DMS79 (cell line): ENCODE measurements around the gene CGGBP1.

Source experiments
- DNase-seq: peaks from one replicate; lab custom pipeline; 2025; lab: John Stamatoyannopoulos, UW

CGGBP1 gene, protein sequence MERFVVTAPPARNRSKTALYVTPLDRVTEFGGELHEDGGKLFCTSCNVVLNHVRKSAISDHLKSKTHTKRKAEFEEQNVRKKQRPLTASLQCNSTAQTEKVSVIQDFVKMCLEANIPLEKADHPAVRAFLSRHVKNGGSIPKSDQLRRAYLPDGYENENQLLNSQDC

GRCh38 chr3:88058581-88059379 is at the start of gene CGGBP1, which contains the start of gene ZNF654:
TSS of gene CGGBP1 (minus strand) at chr3:88059005. CDS start at chr3:88055976, 3,029 bp downstream.
TSS of gene ZNF654 (plus strand) at chr3:88059255. CDS start at chr3:88059320, 65 bp downstream.
- DNase-seq = peak; percentile 81

GRCh38 chr3:88105325-88105724 is 46.5 kb upstream of the CGGBP1 start:
- no peak for DNase-seq

- no peak for DNase-seq
Measured at GRCh38 chr3:88101142-88101541, 42.3 kb upstream of the CGGBP1 start.

- no peak for DNase-seq
Measured at GRCh38 chr3:88093266-88093665, 34.5 kb upstream of the CGGBP1 start.

DNA sequence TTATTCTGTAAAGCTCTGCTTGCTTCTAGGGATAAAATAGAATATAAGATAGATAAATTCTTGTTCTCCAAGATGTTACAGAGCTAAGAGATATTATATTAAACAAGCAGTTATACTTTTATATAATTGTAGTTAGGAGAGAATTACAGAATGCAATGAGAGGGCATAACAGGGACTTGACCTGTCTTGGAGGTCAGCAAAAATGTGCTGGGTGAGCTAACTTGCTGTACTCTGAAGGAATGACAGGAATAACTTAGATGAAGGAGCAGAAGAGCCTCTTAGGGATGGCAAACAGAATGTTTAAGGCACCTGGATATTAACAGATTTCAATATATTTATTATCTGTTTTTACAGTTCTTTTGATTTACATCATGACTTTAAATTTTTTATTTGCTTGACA is 33.5 kb upstream of the CGGBP1 start:
- no peak for DNase-seq

- DNase-seq = no peak
Measured at GRCh38 chr3:88090681-88091080, 31.9 kb upstream of the CGGBP1 start.

GRCh38 chr3:88084097-88084501 is 25.3 kb upstream of the CGGBP1 start:
- no peak for DNase-seq

DNA sequence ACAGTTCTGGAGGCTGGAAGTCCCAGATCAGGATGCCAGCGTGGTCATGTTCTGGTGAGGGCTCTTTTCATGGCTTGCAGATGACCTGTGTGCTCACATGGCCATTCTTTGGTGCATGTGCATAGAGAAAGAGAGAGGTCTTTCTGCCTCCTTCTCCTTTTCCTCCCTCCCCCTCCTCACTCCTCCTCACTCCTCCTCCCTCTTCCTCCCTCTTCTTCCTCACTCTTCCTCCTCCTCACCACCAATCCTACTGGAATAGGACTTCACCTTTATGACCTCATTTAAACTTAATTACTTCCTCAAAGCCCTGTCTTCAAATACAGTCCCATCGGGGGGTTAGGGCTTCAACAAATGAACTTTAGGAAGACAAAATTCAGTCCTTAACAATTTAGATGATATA is 24.0 kb upstream of the CGGBP1 start:
- DNase-seq = no peak

GRCh38 chr3:88078932-88079331 is 20.1 kb upstream of the CGGBP1 start:
- no peak for DNase-seq

DNA sequence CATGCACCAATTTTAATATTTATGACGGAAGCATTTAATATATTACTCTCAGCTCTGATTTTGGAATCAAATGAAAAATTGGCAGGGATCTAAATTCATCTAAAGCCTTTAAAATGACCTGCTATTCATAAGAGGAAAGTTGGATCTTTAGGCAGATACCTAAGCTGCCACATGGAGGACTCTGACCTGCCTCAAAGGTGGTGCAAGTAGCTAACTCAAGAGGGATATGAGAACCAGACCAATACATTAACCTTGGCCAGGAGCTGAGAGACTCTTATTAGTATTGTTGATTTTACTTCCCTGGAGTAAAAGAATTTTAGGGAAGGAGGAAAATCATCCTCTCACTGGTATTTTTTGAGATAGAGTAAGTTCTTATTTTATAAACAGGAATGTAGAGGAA is 17.9 kb upstream of the CGGBP1 start:
- DNase-seq = no peak

DNA sequence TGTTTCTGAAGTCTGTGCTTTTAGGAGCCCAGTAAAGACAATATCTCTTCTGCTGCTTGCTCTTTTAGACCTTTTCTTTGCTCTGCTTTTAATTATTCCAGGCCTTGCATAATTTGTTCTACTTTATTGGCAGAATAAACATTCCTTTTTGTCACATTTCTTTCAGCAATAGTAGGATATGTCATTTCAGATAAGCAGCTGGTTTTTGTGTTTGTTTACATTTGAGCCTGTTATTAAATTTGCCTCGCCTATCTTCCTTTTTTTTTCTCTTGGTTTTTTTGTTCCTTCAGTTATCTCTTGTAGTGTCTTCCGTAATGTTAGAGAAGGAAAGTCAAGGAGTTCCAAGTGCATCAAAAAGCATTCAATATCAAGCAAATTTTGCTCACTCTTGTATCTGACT is 16.7 kb upstream of the CGGBP1 start:
- DNase-seq = no peak

DNA sequence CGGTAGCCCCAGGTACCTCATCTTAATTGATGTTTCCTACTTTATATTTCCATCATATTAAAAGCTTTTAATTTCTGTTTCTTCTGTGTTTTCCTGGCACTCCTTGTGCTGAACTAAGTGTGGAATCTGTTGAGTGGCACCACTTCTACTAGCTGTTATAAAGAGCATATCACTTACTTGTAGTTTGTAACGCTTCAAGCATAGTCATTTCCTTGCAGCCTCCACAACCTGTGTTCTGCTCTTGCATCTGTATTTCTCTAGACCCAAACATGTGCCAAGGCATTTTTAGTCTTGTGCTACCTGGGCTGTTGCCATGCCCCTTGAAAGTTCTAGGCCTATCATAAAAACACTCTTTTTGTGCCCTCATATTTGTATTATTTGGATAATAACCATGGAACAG is 16.3 kb upstream of the CGGBP1 start:
- DNase-seq = no peak

DNA sequence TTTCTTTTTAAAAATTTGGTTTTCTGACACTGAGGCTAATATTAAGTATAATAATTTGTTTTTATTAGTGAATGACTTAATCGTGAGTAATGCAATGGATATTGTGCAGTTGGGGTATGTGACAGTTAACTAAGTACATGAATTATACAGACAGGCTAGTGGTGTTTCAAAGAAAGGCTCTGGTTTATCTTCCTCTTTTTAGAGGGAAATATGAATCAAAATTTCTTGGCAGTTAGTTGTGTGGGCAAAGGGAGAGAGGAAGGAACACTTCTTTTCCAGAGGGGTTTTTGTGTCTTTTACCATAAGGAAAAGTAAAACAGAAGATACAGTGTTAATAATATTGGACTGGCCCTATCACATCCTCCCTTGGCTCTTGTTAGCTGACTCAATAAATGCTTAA is 2.9 kb upstream of the CGGBP1 start:
- DNase-seq = no peak

GRCh38 chr3:88059380-88060170 is 770 bp upstream of the CGGBP1 start:
- DNase-seq = no peak

DNA sequence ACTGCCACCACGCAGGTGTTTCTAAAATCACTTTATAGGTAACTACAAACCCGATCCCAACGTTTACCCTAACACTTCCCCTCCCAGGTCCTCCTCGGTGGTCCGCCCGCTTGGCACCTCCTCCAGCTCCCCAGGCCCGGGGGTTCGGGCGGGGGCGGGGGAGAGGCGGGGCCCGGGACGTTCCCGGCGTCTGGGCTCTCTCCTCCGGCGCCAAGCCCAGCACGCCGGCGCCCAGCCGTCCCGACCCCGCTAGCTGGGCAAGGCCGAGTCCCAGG is 562 bp downstream of the CGGBP1 start:
- DNase-seq = no peak

DNA sequence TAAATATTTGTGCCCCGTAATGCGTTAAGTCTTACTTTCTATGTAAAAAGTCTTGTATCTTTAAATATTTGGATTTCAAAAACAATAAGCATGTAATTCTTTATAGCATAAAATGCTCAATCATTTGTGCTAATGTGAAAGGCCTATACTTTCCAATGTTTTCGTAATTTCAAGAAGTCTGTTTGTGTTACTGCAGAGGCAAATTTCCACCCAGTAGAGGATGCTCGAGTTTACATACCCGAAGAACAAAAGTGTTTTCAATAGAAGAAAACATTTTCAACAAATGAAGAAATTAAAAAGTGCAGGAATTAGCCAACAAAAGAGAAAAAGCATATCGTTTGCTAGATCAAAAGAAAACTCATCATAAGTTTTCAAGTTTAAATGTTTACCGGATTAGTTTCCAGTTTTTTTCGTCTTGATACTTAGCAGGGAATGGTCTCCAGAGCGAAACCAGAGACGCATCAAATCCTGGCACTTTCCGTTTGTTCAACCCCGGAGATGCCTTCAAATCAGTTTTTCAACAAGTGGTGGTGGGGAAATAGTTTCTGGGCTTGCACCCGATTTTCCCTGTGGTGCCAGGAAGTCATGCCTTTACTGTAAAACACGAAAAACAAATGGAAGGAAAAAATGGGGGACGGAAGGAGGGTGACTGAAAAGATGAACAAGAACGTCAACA is 1.0 kb downstream of the CGGBP1 start:
- DNase-seq = no peak

- DNase-seq = no peak
Measured at GRCh38 chr3:88046766-88047165, 12.0 kb downstream of the CGGBP1 start.

DNA sequence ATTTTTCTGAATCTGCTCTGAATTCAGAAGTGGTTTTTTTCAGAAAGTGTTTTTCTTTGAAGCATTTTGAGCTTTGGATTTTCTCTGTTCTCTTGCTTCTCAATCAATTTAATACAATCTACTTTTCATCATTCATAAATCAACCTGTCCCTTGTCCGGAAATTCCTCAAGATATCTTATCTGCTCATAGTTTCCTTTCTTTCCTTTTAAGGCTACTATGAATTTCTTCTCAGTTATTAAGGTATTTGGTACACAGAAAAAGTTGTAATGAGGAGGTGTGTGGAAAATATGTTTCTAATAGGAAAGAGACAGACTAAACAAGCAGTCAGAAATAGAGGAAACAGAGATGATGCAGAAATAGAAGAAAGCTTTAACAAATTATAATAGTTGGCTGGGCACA is 14.4 kb downstream of the CGGBP1 start:
- DNase-seq = no peak

DNA sequence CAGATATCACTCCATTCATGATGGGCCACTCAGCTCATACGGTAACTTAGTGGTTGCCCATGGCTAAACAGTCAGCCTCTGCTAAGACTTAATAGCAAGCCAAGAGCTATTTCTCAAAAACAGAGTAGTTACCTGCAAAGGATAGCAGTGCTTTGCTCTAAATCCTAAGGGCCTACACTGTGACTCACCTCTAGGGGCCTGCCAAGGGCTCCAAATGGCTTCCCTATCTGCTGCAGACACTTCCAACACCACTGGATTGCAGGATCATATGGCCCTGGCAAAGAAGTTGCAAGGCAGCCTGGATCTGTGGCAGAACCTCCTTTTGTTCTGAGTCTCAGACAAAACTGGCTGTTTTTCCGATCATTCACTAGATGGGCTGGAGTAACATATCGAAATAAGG is 17.8 kb downstream of the CGGBP1 start:
- no peak for DNase-seq

DNA sequence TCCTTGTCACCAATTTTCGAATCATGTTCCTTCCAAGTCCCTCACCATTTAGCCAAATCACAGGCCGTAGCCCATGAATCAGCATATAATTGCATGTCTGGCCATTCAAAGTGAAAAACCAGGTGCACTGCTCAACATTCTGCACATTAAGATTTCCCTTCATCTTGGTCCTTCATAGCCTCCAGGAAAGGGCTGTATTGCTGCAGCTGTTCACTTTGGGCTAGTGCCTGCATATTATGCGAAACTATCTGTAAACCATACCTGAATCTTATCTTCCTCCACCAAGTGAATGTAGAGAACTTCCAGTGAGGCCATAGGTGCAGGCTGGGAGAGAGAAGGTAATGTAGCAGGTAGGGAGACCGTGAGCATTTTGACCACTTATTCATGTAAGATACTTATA is 18.3 kb downstream of the CGGBP1 start:
- no peak for DNase-seq

DNA sequence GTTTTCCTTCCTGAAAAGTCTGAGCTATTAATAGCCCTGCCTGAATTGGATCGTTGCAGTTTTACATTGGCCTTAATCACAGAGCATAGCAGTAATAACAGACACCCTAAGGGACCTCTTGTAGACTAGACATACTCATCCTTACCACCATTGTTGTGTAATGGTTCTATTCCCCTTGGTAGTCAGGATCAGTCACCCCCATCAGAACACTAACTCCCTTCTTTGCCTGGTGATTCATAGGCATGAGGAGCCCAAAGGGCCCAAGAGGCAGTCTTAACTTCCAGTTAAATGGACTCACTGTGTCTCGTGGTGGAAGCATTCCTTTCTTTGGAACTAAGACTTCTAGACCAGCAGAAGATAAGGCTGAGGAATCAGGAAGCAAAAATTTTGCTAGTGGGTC is 20.2 kb downstream of the CGGBP1 start:
- no peak for DNase-seq

- DNase-seq = no peak
Measured at GRCh38 chr3:88036221-88036620, 22.6 kb downstream of the CGGBP1 start.
